Measurements from ENCODE around the gene MAPKAP1. TPM values are rescaled to one million over a fixed set of nuclear protein-coding genes. Genes with fewer than 3 reads are reported as not detected.

MAPKAP1 gene
- total and polyA plus RNA-seq, 9 of the 15 experiments (the other 6 are each of a cell fraction or from before 2014, with no cell fraction given): 2.6 to 82.1 (median 61.1) TPM

DNA sequence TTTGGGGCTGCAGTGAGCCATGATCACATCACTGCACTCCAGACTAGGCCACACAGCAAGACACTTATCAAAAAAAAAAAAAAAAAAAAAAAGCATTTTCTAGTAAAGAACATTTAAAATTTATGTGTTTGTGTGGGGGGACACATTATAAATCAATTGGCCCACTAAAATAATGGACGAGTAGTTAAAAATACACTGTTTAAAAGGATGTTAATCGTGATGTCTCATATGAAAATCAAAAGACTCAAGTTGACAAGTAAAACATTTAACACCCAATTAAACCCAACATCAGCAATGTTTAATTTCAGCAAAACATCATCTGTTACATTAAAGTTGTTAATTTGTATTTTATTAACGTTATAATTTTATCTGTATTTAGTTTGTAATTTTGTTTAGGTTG is 152.3 kb downstream of the MAPKAP1 start:
- H3K9me3 ChIP-seq (replicated peaks; ENCODE audit: control insufficient read depth, insufficient read depth, low read depth, low read length): no peaks in the 10 kb centered on the region
- TF ChIP-seq SMARCA5 (IDR thresholded peaks at IDR 0.05): no peak
- in situ Hi-C loops (cut with MboI): no loop called here
- no peak overlapping the region for H3K4me3 ChIP-seq
- ATAC-seq: no peak
- intact Hi-C loops (cut with micrococcal nuclease): no loop called here
- no peaks in the 10 kb centered on the region for H3K79me2 ChIP-seq (ENCODE audit: control insufficient read depth, insufficient read depth, low read length)
- peaks cover 0 to 5% of the 10 kb centered on the region in 2 experiments; a peak in 2 of 5 replicates for H3K4me1 ChIP-seq (replicated peaks in 1 of 2; ENCODE audit: control insufficient read depth in 2 of 2, insufficient read depth in 2 of 2, low read length in 2 of 2)
- BruUV-seq (replicated peaks): no TSS peak
- 35% methylated on average over 3 of the region's 3 CpGs for WGBS (ENCODE audit: insufficient coverage, low coverage, missing lambda C conversion rate)
- no peaks in the 10 kb centered on the region for H3K27me3 ChIP-seq (ENCODE audit: control insufficient read depth in 2 of 2, insufficient read depth in 2 of 2, low read length in 2 of 2)
- ChIA-PET POLR2A (interaction anchor here (0.9 kb wide), 1 partner anchor 272 kb away, joined by 3 read pairs; no protein-coding TSS in a partner anchor), CTCF (ENCODE audit: low intra/inter-chr PET ratio) (no interaction called here)
- no peak overlapping the region for H3K27ac ChIP-seq (ENCODE audit: extremely low read depth, low read depth, low read length)
- DNase-seq (ENCODE audit: extremely low read depth in 1 of 4, low spot score in 3 of 4): no peak
- no peak overlapping the region for H3K4me2 ChIP-seq (ENCODE audit: insufficient read depth, low read length)
- peaks cover 12% of the 10 kb centered on the region; the same call in 2 of the 3 replicates for H3K36me3 ChIP-seq (ENCODE audit: control insufficient read depth, insufficient read depth, low read length)
- H3K9me1 ChIP-seq (ENCODE audit: control insufficient read depth, insufficient read depth, low read length): no peaks in the 10 kb centered on the region
- H2AFZ ChIP-seq (ENCODE audit: low read depth, low read length): no peak overlapping the region
- H3K9ac ChIP-seq (ENCODE audit: insufficient read depth in 1 of 2, low read depth in 2 of 2, low read length in 2 of 2): no peak overlapping the region
- H4K20me1 ChIP-seq (replicated peaks; ENCODE audit: control insufficient read depth, insufficient read depth, low read length): no peaks in the 10 kb centered on the region
- no peak for FAIRE-seq

DNA sequence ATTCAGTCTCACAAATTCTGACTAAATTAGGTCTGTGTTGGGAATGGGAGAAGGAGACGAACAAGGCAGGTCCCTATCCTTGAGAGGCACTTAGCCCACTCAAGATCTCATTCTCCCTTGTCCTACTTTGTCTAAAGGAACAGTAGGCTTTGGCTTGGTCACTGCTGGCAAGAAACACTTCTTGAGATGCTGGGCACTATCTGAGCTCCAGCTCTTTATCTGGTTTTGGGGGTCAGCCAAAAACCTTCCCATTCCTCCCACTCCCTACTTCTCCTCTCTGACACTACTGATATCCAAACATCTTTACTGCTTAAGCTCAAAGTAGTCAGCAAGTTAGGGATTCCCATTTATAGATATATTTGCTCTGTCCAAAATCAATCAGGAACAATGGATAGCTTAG is 155.2 kb downstream of the MAPKAP1 start:
- no peaks in the 10 kb centered on the region for H3K27me3 ChIP-seq (ENCODE audit: control insufficient read depth in 2 of 2, insufficient read depth in 2 of 2, low read length in 2 of 2)
- no peaks in the 10 kb centered on the region for H4K20me1 ChIP-seq (replicated peaks; ENCODE audit: control insufficient read depth, insufficient read depth, low read length)
- WGBS (ENCODE audit: insufficient coverage, low coverage, missing lambda C conversion rate): 50% methylated on average over 1 of the region's 1 CpG
- in situ Hi-C loops (cut with MboI): no loop called here
- H2AFZ ChIP-seq (ENCODE audit: low read depth, low read length): no peak overlapping the region
- H3K79me2 ChIP-seq (ENCODE audit: control insufficient read depth, insufficient read depth, low read length): no peaks in the 10 kb centered on the region
- H3K9me1 ChIP-seq (ENCODE audit: control insufficient read depth, insufficient read depth, low read length): no peaks in the 10 kb centered on the region
- CTCF ChIA-PET (ENCODE audit: low intra/inter-chr PET ratio): interaction anchor here (0.6 kb wide), 1 partner anchor 345 kb away, joined by 4 read pairs; no protein-coding TSS in a partner anchor
- peaks cover 0 to 5% of the 10 kb centered on the region in 2 experiments; a peak in 2 of 5 replicates for H3K4me1 ChIP-seq (replicated peaks in 1 of 2; ENCODE audit: control insufficient read depth in 2 of 2, insufficient read depth in 2 of 2, low read length in 2 of 2)
- H3K4me3 ChIP-seq: no peak overlapping the region
- intact Hi-C loops (cut with micrococcal nuclease): no loop called here
- BruUV-seq (replicated peaks): no TSS peak
- no peak overlapping the region for H3K9ac ChIP-seq (ENCODE audit: insufficient read depth in 1 of 2, low read depth in 2 of 2, low read length in 2 of 2)
- ATAC-seq: no peak
- H3K36me3 ChIP-seq (ENCODE audit: control insufficient read depth, insufficient read depth, low read length): no peaks in the 10 kb centered on the region
- no peaks in the 10 kb centered on the region for H3K9me3 ChIP-seq (replicated peaks; ENCODE audit: control insufficient read depth, insufficient read depth, low read depth, low read length)
- no peak overlapping the region for H3K27ac ChIP-seq (ENCODE audit: extremely low read depth, low read depth, low read length)
- TF ChIP-seq NFIC (IDR thresholded peaks at IDR 0.05) (peak; percentile 63), DACH1 (IDR thresholded peaks at IDR 0.05; ENCODE audit: partially characterized antibody) (no peak)
- DNase-seq (ENCODE audit: extremely low read depth in 1 of 4, low spot score in 3 of 4): no peak
- no peak overlapping the region for H3K4me2 ChIP-seq (ENCODE audit: insufficient read depth, low read length)
- FAIRE-seq: no peak
- POLR2A ChIA-PET: interaction anchor here (0.7 to 0.8 kb wide), 2 partner anchors 15 to 53 kb away, joined by 3 read pairs; no protein-coding TSS in a partner anchor

Data from K562 (cell line).